H9 (cell line): ENCODE data around the gene UNC5B. TPM values are rescaled to one million over a fixed set of nuclear protein-coding genes. Genes with fewer than 3 reads are reported as not detected.

ENCODE experiments used
- DNase-seq: peaks from one replicate; pipeline ENCODE4 v3.0.0-alpha.2; 2017
- H2AFZ ChIP-seq: one replicate; pipeline ENCODE4 v1.6.1; 2013; ENCODE audit warnings: mild to moderate bottlenecking, low read length, control low read depth, moderate library complexity
- H2AK5ac ChIP-seq: 2 replicates; pipeline ENCODE4 v1.6.1; 2013; ENCODE audit warnings: low read length, control low read depth, mixed read lengths; ENCODE audit not compliant: insufficient read length
- H2BK120ac ChIP-seq: one replicate; pipeline ENCODE4 v1.6.1; 2013; ENCODE audit warnings: low read depth, mild to moderate bottlenecking, low read length, control low read depth, inconsistent platforms; ENCODE audit not compliant: poor library complexity, severe bottlenecking
- H2BK12ac ChIP-seq: 2 replicates; pipeline ENCODE4 v1.6.1; 2013; ENCODE audit warnings: low read length, control low read depth, mixed read lengths, low read depth; ENCODE audit not compliant: insufficient read length
- H2BK15ac ChIP-seq: 2 replicates; pipeline ENCODE4 v1.6.1; 2013; ENCODE audit warnings: low read depth, low read length, control low read depth
- H2BK20ac ChIP-seq: one replicate; pipeline ENCODE4 v1.6.1; 2013; ENCODE audit warnings: low read depth, mild to moderate bottlenecking, low read length, control low read depth, inconsistent platforms; ENCODE audit not compliant: poor library complexity, severe bottlenecking
- H2BK5ac ChIP-seq: 2 replicates; pipeline ENCODE4 v1.6.1; 2013; ENCODE audit warnings: low read length, control low read depth, mixed read lengths; ENCODE audit not compliant: insufficient read length
- H3K14ac ChIP-seq: 2 replicates; pipeline ENCODE4 v1.6.1; 2013; ENCODE audit warnings: low read length, control low read depth; ENCODE audit not compliant: insufficient read depth
- H3K18ac ChIP-seq: 2 replicates; pipeline ENCODE4 v1.6.1; 2013; ENCODE audit warnings: low read depth, mild to moderate bottlenecking, mixed read lengths, low read length, control low read depth; ENCODE audit not compliant: insufficient read length
- H3K23ac ChIP-seq: 2 replicates; pipeline ENCODE4 v1.6.1; 2013; ENCODE audit warnings: low read length, control low read depth, mixed read lengths, low read depth; ENCODE audit not compliant: insufficient read length
- H3K23me2 ChIP-seq: 2 replicates; pipeline ENCODE4 v1.6.1; 2013; ENCODE audit warnings: low read depth, mild to moderate bottlenecking, mixed read lengths, low read length, control low read depth; ENCODE audit not compliant: insufficient read length, poor library complexity, severe bottlenecking
- H3K27ac ChIP-seq: 2 replicates; pipeline ENCODE4 v1.5.1; 2013; ENCODE audit warnings: low read length, control low read depth, mixed read lengths, low read depth; ENCODE audit not compliant: insufficient read length
- H3K27me3 ChIP-seq: 2 replicates; pipeline ENCODE4 v1.6.1; 2013; ENCODE audit warnings: low read length, control low read depth, inconsistent platforms; ENCODE audit not compliant: insufficient read depth
- H3K4ac ChIP-seq: 2 replicates; pipeline ENCODE4 v1.6.1; 2013; ENCODE audit warnings: low read depth, mild to moderate bottlenecking, control low read depth, inconsistent platforms, low read length, moderate library complexity
- H3K4me1 ChIP-seq: 2 replicates; pipeline ENCODE4 v1.6.1; 2013; ENCODE audit warnings: low read length, control low read depth, inconsistent platforms; ENCODE audit not compliant: insufficient read depth
- H3K4me2 ChIP-seq: 2 replicates; pipeline ENCODE4 v1.6.1; 2013; ENCODE audit warnings: low read length, control low read depth, mixed read lengths; ENCODE audit not compliant: insufficient read length, insufficient read depth
- H3K56ac ChIP-seq: 2 replicates; pipeline ENCODE4 v1.6.1; 2013; ENCODE audit warnings: low read depth, mild to moderate bottlenecking, mixed read lengths, low read length, control low read depth; ENCODE audit not compliant: insufficient read length
- H3K79me1 ChIP-seq: 2 replicates; pipeline ENCODE4 v1.6.1; 2013; ENCODE audit warnings: low read depth, mild to moderate bottlenecking, moderate library complexity, low read length, control low read depth, inconsistent platforms; ENCODE audit not compliant: insufficient read depth, poor library complexity, severe bottlenecking
- H3K79me2 ChIP-seq: 2 replicates; pipeline ENCODE4 v1.6.1; 2013; ENCODE audit warnings: low read length, control low read depth, inconsistent platforms; ENCODE audit not compliant: insufficient read depth
- H3K9ac ChIP-seq: 2 replicates; pipeline ENCODE4 v1.6.1; 2013; ENCODE audit warnings: low read length, control low read depth, mixed read lengths; ENCODE audit not compliant: insufficient read length; ENCODE audit errors: extremely low read depth
- H3K9me3 ChIP-seq: one replicate; pipeline ENCODE4 v1.6.1; 2013; ENCODE audit warnings: low read depth, low read length, inconsistent platforms; ENCODE audit not compliant: control insufficient read depth
- H3T11ph ChIP-seq: one replicate; pipeline ENCODE4 v1.6.1; 2013; ENCODE audit warnings: mild to moderate bottlenecking, low read length, control low read depth, inconsistent platforms
- H4K20me1 ChIP-seq: one replicate; pipeline ENCODE4 v1.6.1; 2013; ENCODE audit not compliant: control insufficient read depth, insufficient read length, insufficient read depth
- H4K5ac ChIP-seq: 2 replicates; pipeline ENCODE4 v1.6.1; 2013; ENCODE audit warnings: low read depth, mild to moderate bottlenecking, mixed read lengths, low read length, control low read depth; ENCODE audit not compliant: insufficient read length
- H4K8ac ChIP-seq: replicated peaks from 2 replicates; pipeline ENCODE4 v1.6.1; 2013; ENCODE audit warnings: low read length, control low read depth, mixed read lengths, low read depth; ENCODE audit not compliant: insufficient read length
- H4K91ac ChIP-seq: 2 replicates; pipeline ENCODE4 v1.6.1; 2013; ENCODE audit warnings: low read depth, mild to moderate bottlenecking, moderate library complexity, mixed read lengths, low read length, control low read depth; ENCODE audit not compliant: insufficient read length
- H3K27ac Mint-ChIP-seq, 3 experiments: 2 replicates in 2 of 3; 3 replicates in 1 of 3; pipeline ENCODE4 v1.8.0; 2020 to 2021; ENCODE audit warnings: mixed read lengths in 3 of 3, mild to moderate bottlenecking in 1 of 3, moderate library complexity in 1 of 3
- H3K27me3 Mint-ChIP-seq: 2 replicates; pipeline ENCODE4 v1.8.0; 2021; ENCODE audit warnings: low read depth, mild to moderate bottlenecking, moderate library complexity, mixed read lengths
- H3K36me3 Mint-ChIP-seq, 3 experiments: 2 replicates in 2 of 3; 3 replicates in 1 of 3; pipeline ENCODE4 v1.8.0; 2020 to 2021; ENCODE audit warnings: low read depth in 3 of 3, mixed read lengths in 3 of 3; ENCODE audit not compliant: insufficient read depth in 1 of 3
- H3K4me1 Mint-ChIP-seq, 2 experiments: 2 replicates each; pipeline ENCODE4 v1.8.0; 2020; ENCODE audit warnings: mixed read lengths in 2 of 2
- H3K4me3 Mint-ChIP-seq, 2 experiments: 2 replicates in 1 of 2; 3 replicates in 1 of 2; pipeline ENCODE4 v1.8.0; 2020 to 2021; ENCODE audit warnings: mild to moderate bottlenecking in 2 of 2, mixed read lengths in 2 of 2, moderate library complexity in 1 of 2
- H3K9me3 Mint-ChIP-seq, 2 experiments: 2 replicates in 1 of 2; 3 replicates in 1 of 2; pipeline ENCODE4 v1.8.0; 2020; ENCODE audit warnings: mild to moderate bottlenecking in 2 of 2, mixed read lengths in 2 of 2, moderate library complexity in 1 of 2
- WGBS: extraction: QIAGEN DNeasy Blood & Tissue Kit; methylation state at CpG from one replicate; pipeline ENCODE4 v1.1.7; 2013; ENCODE audit warnings: missing lambda C conversion rate, low lambda C conversion rate, mixed read lengths; ENCODE audit not compliant: insufficient read length; ENCODE audit errors: extremely low coverage; 5-methylcytosine and 5-hydroxymethylcytosine counted together
- total RNA-seq: library from RNA; stranded (reverse); gene quantifications from 2 replicates; pipeline ENCODE4 v1.2.1, GENCODE V29; 2021
- TF ChIP-seq, protein P1 (sequence below): fragments of 200-600 bp; sonication (generic); conservative IDR thresholded peaks from 3 replicates; pipeline ENCODE4 v1.8.0; 2021; ENCODE audit warnings: antibody characterized with exemption, mild to moderate bottlenecking

UNC5B gene
- total RNA-seq, 1 experiment from 2014 or later, result 28.4 TPM

DNA sequence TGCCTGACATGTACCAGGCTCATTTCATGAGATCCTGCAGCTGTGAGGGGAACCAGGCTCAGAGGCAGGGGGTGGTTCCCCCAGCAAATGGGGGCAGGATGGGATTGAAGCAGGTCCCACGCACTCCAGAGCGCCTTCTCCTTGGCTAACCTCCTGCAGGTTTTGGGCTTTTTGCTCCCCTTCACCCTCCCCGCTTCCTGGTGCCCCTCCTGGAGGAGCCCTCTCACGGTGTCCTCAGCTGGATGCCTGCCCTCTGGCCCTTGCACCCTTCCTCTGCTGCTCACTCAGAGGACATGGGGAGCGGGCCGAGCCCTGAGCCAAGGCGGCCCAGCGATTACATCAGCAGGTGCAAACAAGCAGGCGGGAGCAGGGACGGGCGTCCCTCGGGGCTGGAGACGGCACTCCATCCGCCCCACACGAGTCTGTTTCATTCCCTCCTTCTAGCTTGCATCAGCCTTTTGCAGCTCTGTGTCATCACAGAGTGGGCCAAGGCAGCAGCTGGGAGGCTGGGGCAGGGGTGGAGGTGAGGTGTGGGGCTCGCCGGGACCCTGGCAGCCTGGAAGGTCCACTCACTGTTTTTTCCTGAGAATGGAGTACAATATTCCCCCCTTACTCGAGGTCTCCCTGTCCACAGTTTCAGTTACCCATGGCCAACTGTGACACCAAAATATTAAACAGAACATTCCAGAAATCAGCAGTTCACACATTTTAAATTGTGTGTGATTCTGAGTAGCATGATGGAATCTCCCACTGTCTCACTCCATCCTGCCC lies 54.0 kb downstream of the UNC5B start:
- Histone ChIP-seq H3K56ac (no peak overlapping the region), H2AFZ (no peak overlapping the region), H3K9ac (no peak overlapping the region), H4K20me1 (no peaks in the 10 kb centered on the region), H3K79me2 (no peaks in the 10 kb centered on the region), H3K18ac (peak overlapping the region; percentile 43), H2AK5ac (no peak overlapping the region), H3K27ac (no peak overlapping the region), H3K4me1 (peaks cover 3% of the 10 kb centered on the region; the same call in 1 of the 2 replicates), H2BK20ac (no peak overlapping the region), H3T11ph (no peak overlapping the region), H2BK120ac (no peak overlapping the region), H3K23me2 (no peaks in the 10 kb centered on the region), H2BK15ac (no peak overlapping the region), H3K27me3 (no peaks in the 10 kb centered on the region), H4K91ac (no peak overlapping the region), H3K9me3 (no peaks in the 10 kb centered on the region), H3K23ac (no peak overlapping the region), H4K5ac (no peak overlapping the region), H3K79me1 (no peaks in the 10 kb centered on the region), H3K4ac (no peak overlapping the region; the same call in 1 of the 2 replicates), H3K4me2 (no peak overlapping the region), H4K8ac (no peak overlapping the region), H2BK12ac (no peak overlapping the region), H3K14ac (peak overlapping the region; percentile 18), H2BK5ac (no peak overlapping the region)
- no peak for DNase-seq
- no CpG with 5 or more reads among the region's 18 CpGs for WGBS
- TF ChIP-seq, protein P1, sequence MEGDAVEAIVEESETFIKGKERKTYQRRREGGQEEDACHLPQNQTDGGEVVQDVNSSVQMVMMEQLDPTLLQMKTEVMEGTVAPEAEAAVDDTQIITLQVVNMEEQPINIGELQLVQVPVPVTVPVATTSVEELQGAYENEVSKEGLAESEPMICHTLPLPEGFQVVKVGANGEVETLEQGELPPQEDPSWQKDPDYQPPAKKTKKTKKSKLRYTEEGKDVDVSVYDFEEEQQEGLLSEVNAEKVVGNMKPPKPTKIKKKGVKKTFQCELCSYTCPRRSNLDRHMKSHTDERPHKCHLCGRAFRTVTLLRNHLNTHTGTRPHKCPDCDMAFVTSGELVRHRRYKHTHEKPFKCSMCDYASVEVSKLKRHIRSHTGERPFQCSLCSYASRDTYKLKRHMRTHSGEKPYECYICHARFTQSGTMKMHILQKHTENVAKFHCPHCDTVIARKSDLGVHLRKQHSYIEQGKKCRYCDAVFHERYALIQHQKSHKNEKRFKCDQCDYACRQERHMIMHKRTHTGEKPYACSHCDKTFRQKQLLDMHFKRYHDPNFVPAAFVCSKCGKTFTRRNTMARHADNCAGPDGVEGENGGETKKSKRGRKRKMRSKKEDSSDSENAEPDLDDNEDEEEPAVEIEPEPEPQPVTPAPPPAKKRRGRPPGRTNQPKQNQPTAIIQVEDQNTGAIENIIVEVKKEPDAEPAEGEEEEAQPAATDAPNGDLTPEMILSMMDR, result no peak
- H3K9me3 Mint-ChIP-seq, result peaks cover 0 to 3% of the 10 kb centered on the region in 2 experiments; a peak in 1 of 5 replicates
- H3K4me1 Mint-ChIP-seq, result peaks cover 76 to 81% of the 10 kb centered on the region in 2 experiments
- H3K27ac Mint-ChIP-seq, result peak overlapping the region; percentile 65 to 89 (median 79); a peak in 4 of 7 replicates
- no peaks in the 10 kb centered on the region; a peak in 1 of 7 replicates for H3K36me3 Mint-ChIP-seq
- H3K4me3 Mint-ChIP-seq, result no peak overlapping the region
- H3K27me3 Mint-ChIP-seq, result peaks cover 1% of the 10 kb centered on the region
